Sigmoid colon (tissue), 7 donors: Measurements from ENCODE around the gene MFRP. TPM values are rescaled to one million over a fixed set of nuclear protein-coding genes. Genes with fewer than 3 reads are reported as not detected.

ENCODE experiments used
- DNase-seq: peaks from one replicate; pipeline ENCODE4 v3.0.0-alpha.2; 2019
- H3K27ac ChIP-seq, 4 donors: fragments of 200-600 bp; sonication (generic); one replicate each; pipeline ENCODE4 v1.5.1; 2016 to 2019; ENCODE audit warnings: mild to moderate bottlenecking in 1 of 4
- H3K27me3 ChIP-seq, 3 donors: fragments of 200-600 bp; sonication (generic); one replicate each; pipeline ENCODE4 v1.5.1; 2019; ENCODE audit warnings: mild to moderate bottlenecking in 1 of 3
- H3K36me3 ChIP-seq, 4 donors: fragments of 200-600 bp; sonication (generic); one replicate each; pipeline ENCODE4 v1.5.1; 2016 to 2019
- H3K4me1 ChIP-seq, 4 donors: fragments of 200-600 bp; sonication (generic); one replicate each; pipeline ENCODE4 v1.5.1; 2017 to 2019
- H3K4me3 ChIP-seq, 4 donors: fragments of 200-600 bp; sonication (generic); one replicate each; pipeline ENCODE4 v1.5.1; 2017 to 2019; ENCODE audit warnings: mild to moderate bottlenecking in 2 of 4, moderate library complexity in 1 of 4
- H3K9me3 ChIP-seq, 4 donors: fragments of 200-600 bp in 3 of 4; sonication (generic) in 3 of 4; one replicate each; pipeline versions ENCODE4 v1.5.1 to v1.6.1; 2013 to 2019
- EP300 ChIP-seq, 4 donors: sonication (generic); formaldehyde crosslinking; IDR thresholded peaks; one replicate each; pipeline ENCODE4 v1.6.1; 2017; ENCODE audit warnings: antibody characterized with exemption in 4 of 4
- POLR2A ChIP-seq, 2 donors: fragments of 450-650 bp; IDR thresholded peaks; one replicate each; pipeline ENCODE4 v1.6.1; 2016; ENCODE audit warnings: antibody characterized with exemption in 2 of 2, mild to moderate bottlenecking in 2 of 2, moderate library complexity in 2 of 2
- POLR2AphosphoS5 ChIP-seq, 4 donors: sonication (generic); formaldehyde crosslinking; IDR thresholded peaks; one replicate each; pipeline ENCODE4 v1.6.1; 2017; ENCODE audit warnings: antibody characterized with exemption in 4 of 4
- WGBS, 2 donors: extraction: QIAGEN DNeasy Blood & Tissue Kit; methylation state at CpG; one replicate each; pipeline ENCODE4 v1.1.7; 2013; 5-methylcytosine and 5-hydroxymethylcytosine counted together
- intact Hi-C: fragments of 100-400 bp; cut with DNase I; formaldehyde crosslinking; loops from one replicate; pipeline ENCODE4 v1.15.1; 2023
- polyA plus RNA-seq, 3 donors: library from polyadenylated mRNA; stranded (reverse); fragments of 200-250 nt; gene quantifications; one replicate each; pipeline ENCODE4 v1.2.3, GENCODE V29; 2013
- total RNA-seq, 4 donors: library from RNA; depleted of rRNA; stranded (reverse); fragments of >200 nt; gene quantifications; one replicate each; pipeline ENCODE4 v1.1.0, GENCODE V29; 2016
- TF ChIP-seq, protein P1 (sequence below), 4 experiments: fragments of 450-650 bp in 3 of 4; fragments of 200-600 bp in 1 of 4; IDR thresholded peaks; one replicate each; pipeline ENCODE4 v1.5.1; 2016 to 2019; ENCODE audit warnings: antibody characterized with exemption in 4 of 4, mild to moderate bottlenecking in 3 of 4, moderate library complexity in 2 of 4
- donor health status: healthy with polysubstance abuse.
- donor health status: Bipolar disorder and iron deficiency.
- donor health status: healthy.

Gene MFRP
- total and polyA plus RNA-seq, 7 donors, result 0.14 TPM; not detected in 6

DNA sequence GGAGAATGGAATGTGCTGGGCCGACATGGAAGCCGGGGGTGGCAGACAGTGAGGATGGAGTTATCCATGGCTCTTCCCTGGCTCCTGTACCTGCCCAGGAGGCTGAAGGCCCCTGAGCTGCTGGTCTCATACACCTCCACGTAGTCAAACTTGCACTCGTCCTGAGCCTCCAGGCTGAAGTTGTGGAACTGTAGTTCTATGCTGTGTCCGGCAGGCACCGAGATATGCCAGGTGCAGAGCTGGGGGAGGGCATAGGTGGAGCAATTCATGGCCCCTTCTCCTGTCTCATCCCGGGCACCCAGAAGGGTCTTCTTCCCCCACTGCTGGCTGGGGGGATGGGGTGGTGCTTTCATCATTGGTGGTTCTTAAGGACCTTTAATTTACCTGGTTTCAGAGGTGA is 2.8 kb downstream of the MFRP start:
- TF ChIP-seq, protein P1, sequence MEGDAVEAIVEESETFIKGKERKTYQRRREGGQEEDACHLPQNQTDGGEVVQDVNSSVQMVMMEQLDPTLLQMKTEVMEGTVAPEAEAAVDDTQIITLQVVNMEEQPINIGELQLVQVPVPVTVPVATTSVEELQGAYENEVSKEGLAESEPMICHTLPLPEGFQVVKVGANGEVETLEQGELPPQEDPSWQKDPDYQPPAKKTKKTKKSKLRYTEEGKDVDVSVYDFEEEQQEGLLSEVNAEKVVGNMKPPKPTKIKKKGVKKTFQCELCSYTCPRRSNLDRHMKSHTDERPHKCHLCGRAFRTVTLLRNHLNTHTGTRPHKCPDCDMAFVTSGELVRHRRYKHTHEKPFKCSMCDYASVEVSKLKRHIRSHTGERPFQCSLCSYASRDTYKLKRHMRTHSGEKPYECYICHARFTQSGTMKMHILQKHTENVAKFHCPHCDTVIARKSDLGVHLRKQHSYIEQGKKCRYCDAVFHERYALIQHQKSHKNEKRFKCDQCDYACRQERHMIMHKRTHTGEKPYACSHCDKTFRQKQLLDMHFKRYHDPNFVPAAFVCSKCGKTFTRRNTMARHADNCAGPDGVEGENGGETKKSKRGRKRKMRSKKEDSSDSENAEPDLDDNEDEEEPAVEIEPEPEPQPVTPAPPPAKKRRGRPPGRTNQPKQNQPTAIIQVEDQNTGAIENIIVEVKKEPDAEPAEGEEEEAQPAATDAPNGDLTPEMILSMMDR (IDR thresholded peaks at IDR 0.05), result no peak
- TF ChIP-seq POLR2AphosphoS5 (IDR thresholded peaks at IDR 0.05) (no peak), EP300 (IDR thresholded peaks at IDR 0.05) (no peak), POLR2A (IDR thresholded peaks at IDR 0.05) (no peak)
- peaks cover 0 to 19% (median 12%) of the 10 kb centered on the region in 3 donors for H3K27me3 ChIP-seq
- no peaks in the 10 kb centered on the region for H3K36me3 ChIP-seq
- WGBS, 2 donors, result 86 to 90% methylated on average over 7 of the region's 7 CpGs
- no peak for DNase-seq
- no peaks in the 10 kb centered on the region for H3K9me3 ChIP-seq
- H3K4me1 ChIP-seq, result peaks cover 0 to 34% (median 28%) of the 10 kb centered on the region in 4 donors
- H3K4me3 ChIP-seq, result no peak overlapping the region
- no peak overlapping the region for H3K27ac ChIP-seq
- intact Hi-C loops, result loop anchor here (5.0 kb wide), 1 partner anchor 39 kb away; the partner anchor contains the start of gene USP2

DNA sequence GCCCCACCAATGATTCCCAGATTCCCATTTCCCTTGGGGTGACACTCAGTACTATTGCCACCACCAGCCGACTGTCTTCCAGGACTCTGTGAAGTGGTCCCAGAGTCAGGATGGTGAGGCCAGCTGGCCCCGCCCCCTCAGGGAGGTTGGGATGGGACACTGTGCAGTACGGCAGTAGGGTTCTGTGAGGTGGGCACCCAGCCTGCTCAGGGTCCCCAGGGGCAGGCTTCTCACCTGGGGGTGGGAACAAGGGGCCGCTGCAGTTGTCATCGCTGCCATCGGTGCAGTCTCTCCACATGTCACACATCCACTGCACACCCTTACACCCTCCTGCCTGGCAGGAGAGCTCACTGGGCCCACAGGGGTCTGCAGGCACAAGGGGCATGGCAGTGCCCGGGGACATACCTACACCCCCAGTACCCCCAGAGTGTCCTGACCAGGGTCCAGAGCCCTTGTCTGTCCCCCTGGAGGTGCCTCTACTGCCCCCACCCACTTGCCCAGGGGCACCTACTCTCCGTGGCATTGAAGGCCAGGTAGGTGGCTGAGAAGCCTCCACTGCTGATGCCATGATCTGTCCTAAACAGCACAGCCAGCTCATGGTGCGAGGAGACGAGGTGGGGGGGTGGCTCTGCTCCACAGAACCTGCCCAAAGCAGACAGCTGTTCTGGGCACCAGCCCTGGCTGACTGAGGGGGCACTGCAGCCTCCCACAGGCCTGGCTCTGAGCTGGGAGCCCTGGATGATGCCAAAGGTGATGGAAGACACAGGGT is 4.0 kb downstream of the MFRP start:
- Histone ChIP-seq H3K27me3 (peaks cover 0 to 19% (median 12%) of the 10 kb centered on the region in 3 donors), H3K9me3 (no peaks in the 10 kb centered on the region), H3K4me1 (peaks cover 0 to 44% (median 40%) of the 10 kb centered on the region in 4 donors), H3K4me3 (no peak overlapping the region), H3K36me3 (no peaks in the 10 kb centered on the region), H3K27ac (no peak overlapping the region)
- TF ChIP-seq POLR2A (IDR thresholded peaks at IDR 0.05) (no peak), EP300 (IDR thresholded peaks at IDR 0.05) (no peak), POLR2AphosphoS5 (IDR thresholded peaks at IDR 0.05) (no peak)
- TF ChIP-seq, protein P1 (IDR thresholded peaks at IDR 0.05), result no peak
- no peak for DNase-seq
- WGBS, 2 donors, result 80 to 88% methylated on average over 10 of the region's 10 CpGs
- intact Hi-C loops, result loop anchor here (5.0 kb wide), 1 partner anchor 40 kb away; the partner anchor contains the start of gene USP2

GRCh38 chr11:119342023-119342300 is 4.5 kb downstream of the MFRP start:
- H3K27me3 ChIP-seq, result peaks cover 0 to 19% (median 12%) of the 10 kb centered on the region in 3 donors
- no peaks in the 10 kb centered on the region for H3K36me3 ChIP-seq
- H3K9me3 ChIP-seq, result no peaks in the 10 kb centered on the region
- no peak for DNase-seq
- TF ChIP-seq POLR2A (IDR thresholded peaks at IDR 0.05) (no peak), POLR2AphosphoS5 (IDR thresholded peaks at IDR 0.05) (no peak), EP300 (IDR thresholded peaks at IDR 0.05) (no peak)
- TF ChIP-seq, protein P1 (IDR thresholded peaks at IDR 0.05), result no peak
- 63 to 83% methylated on average over 7 of the region's 7 CpGs for WGBS, 2 donors
- H3K4me1 ChIP-seq, result peaks cover 0 to 47% (median 43%) of the 10 kb centered on the region in 4 donors
- no peak overlapping the region for H3K4me3 ChIP-seq
- intact Hi-C loops, result loop anchor here (5.0 kb wide), 1 partner anchor 40 kb away; the partner anchor contains the start of gene USP2
- H3K27ac ChIP-seq, result no peak overlapping the region

DNA sequence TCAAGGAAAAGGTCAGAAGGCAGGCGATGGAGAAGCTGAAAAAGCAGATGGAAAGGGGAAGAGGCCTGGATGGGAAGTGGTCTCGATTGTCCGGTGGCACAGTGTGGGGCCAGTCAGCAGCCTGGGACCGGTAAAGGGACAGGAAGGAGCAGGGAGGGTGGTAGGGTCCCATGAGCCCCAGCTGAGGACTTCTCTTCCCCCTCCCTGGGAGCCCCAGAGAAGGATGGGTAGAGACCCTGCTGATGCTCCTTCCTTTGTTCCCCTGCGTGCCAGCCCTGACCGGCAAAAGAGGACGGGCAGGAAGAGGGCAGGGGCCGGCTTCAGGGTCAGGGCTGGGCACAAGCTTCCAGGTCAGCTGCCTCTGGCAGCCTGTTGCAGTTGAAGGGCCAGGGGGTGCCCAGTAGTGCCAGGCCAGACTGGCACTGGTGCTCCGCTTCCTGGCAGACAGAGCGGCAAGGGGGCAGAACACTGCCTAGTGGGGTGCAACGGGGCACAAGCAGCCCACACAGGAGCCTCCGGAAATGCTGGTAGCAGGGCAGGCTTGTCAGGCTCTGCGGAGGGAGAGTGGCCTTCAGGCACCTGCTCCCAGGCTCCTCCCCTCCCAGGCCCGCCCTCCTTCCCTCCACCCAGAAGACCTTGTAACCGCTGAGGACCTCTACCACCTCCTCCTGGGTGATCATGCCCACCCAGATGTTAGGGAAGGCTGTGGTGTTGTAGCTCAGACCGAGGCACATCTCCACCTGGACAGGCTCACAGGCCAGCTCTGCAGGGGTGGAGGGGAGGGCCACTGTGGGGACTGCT is 5.1 kb downstream of the MFRP start:
- Histone ChIP-seq H3K9me3 (no peaks in the 10 kb centered on the region), H3K4me3 (peak overlapping the region in 2 of 4 donors; percentile 63 to 73), H3K36me3 (peaks cover 0 to 4% (median 0%) of the 10 kb centered on the region in 4 donors), H3K27me3 (peaks cover 0 to 19% (median 12%) of the 10 kb centered on the region in 3 donors), H3K4me1 (peaks cover 0 to 51% (median 46%) of the 10 kb centered on the region in 4 donors), H3K27ac (peak overlapping the region; percentile 80 to 92 (median 84))
- no peak for DNase-seq
- TF ChIP-seq, protein P1 (IDR thresholded peaks at IDR 0.05), result no peak
- intact Hi-C loops, result loop anchor here (5.0 kb wide), 1 partner anchor 41 kb away; the partner anchor contains the start of gene USP2
- 27 to 28% methylated on average over 16 of the region's 16 CpGs for whole genome bisulfite sequencing, 2 donors
